ENCODE results near the gene UBE2L5. TPM values are rescaled to one million over a fixed set of nuclear protein-coding genes. Genes with fewer than 3 reads are reported as not detected.

The UBE2L5 gene
- total and polyA plus RNA-seq, 2 of the 4 experiments (the other 2 are of a cell fraction): 0.18 TPM; not detected in 1

DNA sequence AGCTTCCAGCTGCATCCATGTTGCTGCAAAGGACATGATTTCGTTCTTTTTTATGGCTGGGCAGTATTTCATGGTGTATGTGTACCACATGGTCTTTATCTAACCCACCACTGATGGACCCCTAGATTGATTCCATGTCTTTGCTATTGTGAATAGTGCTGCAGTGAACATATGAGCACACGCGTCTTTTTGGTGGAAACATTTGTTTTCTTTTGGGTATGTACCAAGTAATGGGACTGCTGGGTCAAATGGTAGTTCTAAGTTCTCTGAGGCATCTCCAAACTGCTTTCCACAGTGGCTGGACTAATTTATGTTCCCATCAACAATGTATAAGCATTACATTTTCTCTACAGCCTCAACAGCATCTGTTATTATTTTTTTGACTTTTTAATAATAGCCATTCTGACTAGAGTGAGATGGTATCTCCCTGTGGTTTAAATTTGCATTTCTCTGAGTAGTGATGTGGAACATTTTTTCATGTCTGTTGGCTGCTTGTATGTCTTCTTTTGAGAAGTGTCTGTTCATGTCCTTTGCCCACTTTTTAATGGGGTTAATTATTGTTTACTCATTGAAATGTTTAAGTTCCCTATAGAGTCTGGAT, 6.8 kb upstream of the UBE2L5 start:
- CTCF ChIA-PET: no interaction called here
- H3K14ac ChIP-seq (replicated peaks; ENCODE audit: low read depth, low read length): no peak overlapping the region
- ATAC-seq (ENCODE audit: low read depth) (no peak), DNase-seq (no peak)
- POLR2A ChIA-PET (ENCODE audit: unreplicated experiment): interaction anchor here (0.5 kb wide), 1 partner anchor 650 kb away, joined by 3 read pairs; no protein-coding TSS in a partner anchor
- H3K56ac ChIP-seq (ENCODE audit: extremely low read depth, insufficient read depth, low read length): no peak overlapping the region
- peaks cover 0 to 2% of the 10 kb centered on the region in 2 experiments; a peak in 1 of 4 replicates for H3K79me1 ChIP-seq (ENCODE audit: low read depth in 1 of 2, low read length in 2 of 2)
- H3K4me3 ChIP-seq (ENCODE audit: insufficient read depth, low read depth, low read length): no peak overlapping the region
- H2BK120ac ChIP-seq (ENCODE audit: low read depth, low read length): no peak overlapping the region
- no peak for TF ChIP-seq POLR2A (IDR thresholded peaks at IDR 0.05; ENCODE audit: low read depth, low read length)
- TF ChIP-seq MAZ (IDR thresholded peaks at IDR 0.05; ENCODE audit: borderline replicate concordance, low read depth, low read length): no peak
- TF ChIP-seq, protein P1, sequence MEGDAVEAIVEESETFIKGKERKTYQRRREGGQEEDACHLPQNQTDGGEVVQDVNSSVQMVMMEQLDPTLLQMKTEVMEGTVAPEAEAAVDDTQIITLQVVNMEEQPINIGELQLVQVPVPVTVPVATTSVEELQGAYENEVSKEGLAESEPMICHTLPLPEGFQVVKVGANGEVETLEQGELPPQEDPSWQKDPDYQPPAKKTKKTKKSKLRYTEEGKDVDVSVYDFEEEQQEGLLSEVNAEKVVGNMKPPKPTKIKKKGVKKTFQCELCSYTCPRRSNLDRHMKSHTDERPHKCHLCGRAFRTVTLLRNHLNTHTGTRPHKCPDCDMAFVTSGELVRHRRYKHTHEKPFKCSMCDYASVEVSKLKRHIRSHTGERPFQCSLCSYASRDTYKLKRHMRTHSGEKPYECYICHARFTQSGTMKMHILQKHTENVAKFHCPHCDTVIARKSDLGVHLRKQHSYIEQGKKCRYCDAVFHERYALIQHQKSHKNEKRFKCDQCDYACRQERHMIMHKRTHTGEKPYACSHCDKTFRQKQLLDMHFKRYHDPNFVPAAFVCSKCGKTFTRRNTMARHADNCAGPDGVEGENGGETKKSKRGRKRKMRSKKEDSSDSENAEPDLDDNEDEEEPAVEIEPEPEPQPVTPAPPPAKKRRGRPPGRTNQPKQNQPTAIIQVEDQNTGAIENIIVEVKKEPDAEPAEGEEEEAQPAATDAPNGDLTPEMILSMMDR (conservative IDR thresholded peaks at IDR 0.05; ENCODE audit: low read depth, low read length): no peak
- TF ChIP-seq, protein P2, sequence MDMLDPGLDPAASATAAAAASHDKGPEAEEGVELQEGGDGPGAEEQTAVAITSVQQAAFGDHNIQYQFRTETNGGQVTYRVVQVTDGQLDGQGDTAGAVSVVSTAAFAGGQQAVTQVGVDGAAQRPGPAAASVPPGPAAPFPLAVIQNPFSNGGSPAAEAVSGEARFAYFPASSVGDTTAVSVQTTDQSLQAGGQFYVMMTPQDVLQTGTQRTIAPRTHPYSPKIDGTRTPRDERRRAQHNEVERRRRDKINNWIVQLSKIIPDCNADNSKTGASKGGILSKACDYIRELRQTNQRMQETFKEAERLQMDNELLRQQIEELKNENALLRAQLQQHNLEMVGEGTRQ (IDR thresholded peaks at IDR 0.05; ENCODE audit: low read depth, low read length): no peak
- TF ChIP-seq FOS (IDR thresholded peaks at IDR 0.05; ENCODE audit: low read depth, low read length): no peak
- TF ChIP-seq MXI1 (IDR thresholded peaks at IDR 0.05; ENCODE audit: borderline replicate concordance, low read depth, low read length): no peak
- no peak for TF ChIP-seq NFE2L2 (IDR thresholded peaks at IDR 0.05; ENCODE audit: low read depth, low read length)
- no peak for TF ChIP-seq CHD1 (IDR thresholded peaks at IDR 0.05; ENCODE audit: low read depth, low read length)
- TF ChIP-seq RFX5 (IDR thresholded peaks at IDR 0.05; ENCODE audit: low read depth, low read length): no peak
- TF ChIP-seq, protein P3, sequence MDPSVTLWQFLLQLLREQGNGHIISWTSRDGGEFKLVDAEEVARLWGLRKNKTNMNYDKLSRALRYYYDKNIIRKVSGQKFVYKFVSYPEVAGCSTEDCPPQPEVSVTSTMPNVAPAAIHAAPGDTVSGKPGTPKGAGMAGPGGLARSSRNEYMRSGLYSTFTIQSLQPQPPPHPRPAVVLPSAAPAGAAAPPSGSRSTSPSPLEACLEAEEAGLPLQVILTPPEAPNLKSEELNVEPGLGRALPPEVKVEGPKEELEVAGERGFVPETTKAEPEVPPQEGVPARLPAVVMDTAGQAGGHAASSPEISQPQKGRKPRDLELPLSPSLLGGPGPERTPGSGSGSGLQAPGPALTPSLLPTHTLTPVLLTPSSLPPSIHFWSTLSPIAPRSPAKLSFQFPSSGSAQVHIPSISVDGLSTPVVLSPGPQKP (IDR thresholded peaks at IDR 0.05; ENCODE audit: borderline replicate concordance, low read depth, low read length): no peak
- TF ChIP-seq BHLHE40 (IDR thresholded peaks at IDR 0.05; ENCODE audit: low read depth, low read length): no peak
- no peak overlapping the region for H3K23ac ChIP-seq (ENCODE audit: low read depth, low read length)
- dilution Hi-C loops (cut with HindIII; ENCODE audit: low sequenced_read_pairs, unreplicated experiment) (no loop called here), in situ Hi-C loops (cut with MboI; ENCODE audit: low sequenced_read_pairs) (no loop called here), intact Hi-C loops (cut with micrococcal nuclease) (no loop called here)
- no peaks in the 10 kb centered on the region for H3K9me3 ChIP-seq (ENCODE audit: control insufficient read depth, insufficient read depth, low read length)
- no CpG with 5 or more reads among the region's 3 CpGs for WGBS, 2 experiments (ENCODE audit: extremely low coverage in 2 of 2, insufficient read length in 1 of 2)
- H3K4ac ChIP-seq (ENCODE audit: low read depth, low read length): no peak overlapping the region
- H3K4me1 ChIP-seq (ENCODE audit: control insufficient read depth, insufficient read depth, low read length): no peaks in the 10 kb centered on the region
- no peak overlapping the region for H2AFZ ChIP-seq (replicated peaks; ENCODE audit: low read length, poor library complexity)
- H2BK20ac ChIP-seq (ENCODE audit: low read depth, low read length): no peak overlapping the region
- no peaks in the 10 kb centered on the region for H3K36me3 ChIP-seq (ENCODE audit: control insufficient read depth, insufficient read depth, low read length)
- H3K18ac ChIP-seq (ENCODE audit: low read depth, low read length): no peak overlapping the region
- no peak overlapping the region for H3K9ac ChIP-seq (ENCODE audit: low read depth, low read length)
- H3K27me3 ChIP-seq (ENCODE audit: control insufficient read depth, insufficient read depth, low read length): no peaks in the 10 kb centered on the region
- no peak overlapping the region for H3K27ac ChIP-seq (ENCODE audit: insufficient read depth, low read length)
- H4K91ac ChIP-seq (ENCODE audit: insufficient read depth, low read depth, low read length): no peak overlapping the region
- H4K20me1 ChIP-seq (ENCODE audit: insufficient read depth, low read length): no peaks in the 10 kb centered on the region
- H3K4me2 ChIP-seq (ENCODE audit: low read depth, low read length): no peak overlapping the region
- H4K8ac ChIP-seq (ENCODE audit: low read depth in 2 of 2, low read length in 2 of 2): no peak overlapping the region
- no peak overlapping the region for H4K5ac ChIP-seq (ENCODE audit: low read depth, low read length)
- no TSS peak for BruUV-seq (replicated peaks)
- H2AK5ac ChIP-seq (ENCODE audit: low read depth, low read length): no peak overlapping the region
- no peak overlapping the region for H2AK9ac ChIP-seq (replicated peaks; ENCODE audit: low read depth, low read length, poor library complexity)
- peaks cover under 1% of the 10 kb centered on the region for H3K9me1 ChIP-seq (ENCODE audit: insufficient read depth, low read length)
- H2BK15ac ChIP-seq (ENCODE audit: low read depth, low read length): no peak overlapping the region
- H2BK5ac ChIP-seq (ENCODE audit: low read depth, low read length, poor library complexity, severe bottlenecking): no peak overlapping the region
